Hepatocyte (in vitro differentiated cells): ENCODE data around the gene CDK10.

ENCODE experiments used
- EZH2 ChIP-seq: fragments of 200-600 bp; sonication (generic); IDR thresholded peaks from 2 replicates; pipeline ENCODE4 v1.6.1; 2016; ENCODE audit warnings: antibody characterized with exemption, mild to moderate bottlenecking, borderline replicate concordance
- TF ChIP-seq, protein P1 (sequence below): fragments of 200-600 bp; sonication (generic); IDR thresholded peaks from 2 replicates; pipeline ENCODE4 v1.5.1; 2016; ENCODE audit warnings: antibody characterized with exemption, mild to moderate bottlenecking; ENCODE audit not compliant: poor library complexity

DNA sequence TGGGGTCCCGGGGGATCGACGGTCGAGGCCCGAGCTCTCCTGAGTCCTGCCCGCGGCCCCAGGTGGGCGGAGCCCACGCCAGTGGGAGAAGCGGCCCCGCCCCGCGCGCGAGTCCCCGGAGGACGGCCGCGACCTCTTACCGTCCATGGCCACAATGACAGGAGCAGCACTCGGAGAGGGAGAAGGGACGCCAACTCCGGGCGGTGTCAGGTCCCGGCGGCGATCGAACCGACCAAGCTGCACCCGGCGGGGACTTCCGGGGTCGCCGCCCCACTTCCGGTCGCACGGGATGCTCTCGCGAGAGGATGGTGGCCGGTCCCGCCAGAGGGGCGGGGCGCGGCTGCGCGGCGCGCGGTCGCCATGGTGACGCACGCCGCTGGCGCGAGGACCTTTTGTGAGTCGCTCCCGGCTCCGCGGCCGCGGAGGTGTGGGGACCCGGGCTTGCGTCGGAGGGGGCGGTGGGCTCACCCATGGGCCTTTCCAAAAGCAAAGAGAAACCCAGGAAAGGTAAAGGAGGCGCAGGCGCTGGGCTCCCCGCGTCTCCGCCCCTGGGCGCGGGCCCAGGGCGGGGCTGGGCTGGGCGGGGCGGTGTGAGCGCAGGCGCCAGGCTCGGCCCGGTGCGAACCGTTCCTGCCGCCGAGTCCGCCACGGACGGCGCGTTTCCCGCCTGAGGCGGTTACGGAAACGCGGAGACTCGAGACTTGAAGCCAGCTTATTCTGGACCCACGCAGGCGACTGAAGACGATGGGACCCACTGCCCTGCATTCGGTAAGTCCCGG is 28.9 kb upstream of the CDK10 start, which contains the start of the genes CHMP1A and SPATA33:
- TF ChIP-seq, protein P1, sequence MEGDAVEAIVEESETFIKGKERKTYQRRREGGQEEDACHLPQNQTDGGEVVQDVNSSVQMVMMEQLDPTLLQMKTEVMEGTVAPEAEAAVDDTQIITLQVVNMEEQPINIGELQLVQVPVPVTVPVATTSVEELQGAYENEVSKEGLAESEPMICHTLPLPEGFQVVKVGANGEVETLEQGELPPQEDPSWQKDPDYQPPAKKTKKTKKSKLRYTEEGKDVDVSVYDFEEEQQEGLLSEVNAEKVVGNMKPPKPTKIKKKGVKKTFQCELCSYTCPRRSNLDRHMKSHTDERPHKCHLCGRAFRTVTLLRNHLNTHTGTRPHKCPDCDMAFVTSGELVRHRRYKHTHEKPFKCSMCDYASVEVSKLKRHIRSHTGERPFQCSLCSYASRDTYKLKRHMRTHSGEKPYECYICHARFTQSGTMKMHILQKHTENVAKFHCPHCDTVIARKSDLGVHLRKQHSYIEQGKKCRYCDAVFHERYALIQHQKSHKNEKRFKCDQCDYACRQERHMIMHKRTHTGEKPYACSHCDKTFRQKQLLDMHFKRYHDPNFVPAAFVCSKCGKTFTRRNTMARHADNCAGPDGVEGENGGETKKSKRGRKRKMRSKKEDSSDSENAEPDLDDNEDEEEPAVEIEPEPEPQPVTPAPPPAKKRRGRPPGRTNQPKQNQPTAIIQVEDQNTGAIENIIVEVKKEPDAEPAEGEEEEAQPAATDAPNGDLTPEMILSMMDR: no peak
- no peak for TF ChIP-seq EZH2
